ENCODE data around the gene ITGA11. TPM values are rescaled to one million over a fixed set of nuclear protein-coding genes. Genes with fewer than 3 reads are reported as not detected.
A peak's percentile ranks its signal among the peaks of the same experiment; 100 is the strongest.

ITGA11 gene
- total RNA-seq, 1 donor: 567 TPM

- DNase-seq (ENCODE audit: insufficient read length, low spot score, missing footprints): no peak
- Histone ChIP-seq H3K36me3 (ENCODE audit: insufficient read depth, low read length) (peaks cover 60% of the 10 kb centered on the region), H3K4me3 (ENCODE audit: insufficient read depth, low read length) (no peak overlapping the region), H3K27ac (ENCODE audit: low read depth, low read length) (peak overlapping the region; percentile 98), H3K4me1 (ENCODE audit: insufficient read depth, low read length) (peaks cover 41% of the 10 kb centered on the region), H2AFZ (ENCODE audit: low read length) (no peak overlapping the region), H3K79me2 (ENCODE audit: insufficient read depth, low read length) (no peaks in the 10 kb centered on the region), H4K20me1 (ENCODE audit: insufficient read depth, low read length) (no peaks in the 10 kb centered on the region), H3K9me3 (ENCODE audit: low read depth, low read length) (peaks cover 8% of the 10 kb centered on the region), H3K27me3 (ENCODE audit: insufficient read depth, low read length) (no peaks in the 10 kb centered on the region), H3K4me2 (ENCODE audit: insufficient read depth, low read length) (peak overlapping the region; percentile 8)
- no peak for TF ChIP-seq CTCF (IDR thresholded peaks at IDR 0.05; ENCODE audit: extremely low read depth, low read depth, low read length)
Observed at GRCh38 chr15:68354923-68355322, 77.0 kb downstream of the ITGA11 start.

- no peak for DNase-seq (ENCODE audit: insufficient read length, low spot score, missing footprints)
- Histone ChIP-seq H3K27me3 (ENCODE audit: insufficient read depth, low read length) (no peaks in the 10 kb centered on the region), H3K4me3 (ENCODE audit: insufficient read depth, low read length) (no peak overlapping the region), H3K4me1 (ENCODE audit: insufficient read depth, low read length) (peaks cover 41% of the 10 kb centered on the region), H3K4me2 (ENCODE audit: insufficient read depth, low read length) (peak overlapping the region; percentile 8), H3K9me3 (ENCODE audit: low read depth, low read length) (peaks cover 8% of the 10 kb centered on the region), H3K27ac (ENCODE audit: low read depth, low read length) (peak overlapping the region; percentile 98), H3K79me2 (ENCODE audit: insufficient read depth, low read length) (no peaks in the 10 kb centered on the region), H3K36me3 (ENCODE audit: insufficient read depth, low read length) (peaks cover 64% of the 10 kb centered on the region), H4K20me1 (ENCODE audit: insufficient read depth, low read length) (no peaks in the 10 kb centered on the region), H2AFZ (ENCODE audit: low read length) (no peak overlapping the region)
- no peak for TF ChIP-seq CTCF (IDR thresholded peaks at IDR 0.05; ENCODE audit: extremely low read depth, low read depth, low read length)
Observed at GRCh38 chr15:68354268-68354667, 77.7 kb downstream of the ITGA11 start.

- Histone ChIP-seq H3K36me3 (ENCODE audit: insufficient read depth, low read length) (peaks cover 67% of the 10 kb centered on the region), H3K4me1 (ENCODE audit: insufficient read depth, low read length) (peaks cover 41% of the 10 kb centered on the region), H3K4me2 (ENCODE audit: insufficient read depth, low read length) (peak overlapping the region; percentile 1), H4K20me1 (ENCODE audit: insufficient read depth, low read length) (no peaks in the 10 kb centered on the region), H2AFZ (ENCODE audit: low read length) (no peak overlapping the region), H3K27ac (ENCODE audit: low read depth, low read length) (peak overlapping the region; percentile 98), H3K9me3 (ENCODE audit: low read depth, low read length) (peaks cover 8% of the 10 kb centered on the region), H3K79me2 (ENCODE audit: insufficient read depth, low read length) (no peaks in the 10 kb centered on the region), H3K27me3 (ENCODE audit: insufficient read depth, low read length) (no peaks in the 10 kb centered on the region), H3K4me3 (ENCODE audit: insufficient read depth, low read length) (no peak overlapping the region)
- TF ChIP-seq CTCF (IDR thresholded peaks at IDR 0.05; ENCODE audit: extremely low read depth, low read depth, low read length): no peak
- no peak for DNase-seq (ENCODE audit: insufficient read length, low spot score, missing footprints)
Observed at GRCh38 chr15:68353421-68354135, 78.4 kb downstream of the ITGA11 start.

- DNase-seq (ENCODE audit: insufficient read length, low spot score, missing footprints): no peak
- H3K9me3 ChIP-seq (ENCODE audit: low read depth, low read length): peaks cover 8% of the 10 kb centered on the region
- no peaks in the 10 kb centered on the region for H3K79me2 ChIP-seq (ENCODE audit: insufficient read depth, low read length)
- H3K4me1 ChIP-seq (ENCODE audit: insufficient read depth, low read length): peaks cover 41% of the 10 kb centered on the region
- H2AFZ ChIP-seq (ENCODE audit: low read length): no peak overlapping the region
- H4K20me1 ChIP-seq (ENCODE audit: insufficient read depth, low read length): peaks cover 4% of the 10 kb centered on the region
- TF ChIP-seq CTCF (IDR thresholded peaks at IDR 0.05; ENCODE audit: extremely low read depth, low read depth, low read length): no peak
- no peaks in the 10 kb centered on the region for H3K27me3 ChIP-seq (ENCODE audit: insufficient read depth, low read length)
- H3K27ac ChIP-seq (ENCODE audit: low read depth, low read length): peak overlapping the region; percentile 98
- H3K4me3 ChIP-seq (ENCODE audit: insufficient read depth, low read length): no peak overlapping the region
- H3K4me2 ChIP-seq (ENCODE audit: insufficient read depth, low read length): peak overlapping the region; percentile 1
- peaks cover 67% of the 10 kb centered on the region for H3K36me3 ChIP-seq (ENCODE audit: insufficient read depth, low read length)
Observed at GRCh38 chr15:68352401-68353062, 79.4 kb downstream of the ITGA11 start.

All from osteoblast (primary cell).